ENCODE measurements around the gene SPHKAP. TPM values are rescaled to one million over a fixed set of nuclear protein-coding genes. Genes with fewer than 3 reads are reported as not detected.
"Not testable (repeated sequence)": the region's sequence is repeated elsewhere in the genome, so short reads cannot be mapped to it uniquely, and the experiment has no call there.

SPHKAP gene
- total RNA-seq (2014; rRNA removed; shearing (Covaris generic)): not detected in 2 replicates

- DNase-seq (ENCODE audit: low spot score): no peak
Observed at GRCh38 chr2:228181098-228182019, at the start of gene SPHKAP. SPHKAP (minus strand) TSS chr2:228181687; CDS start chr2:228181598, 89 bp downstream.

GRCh38 chr2:228227466-228227865 is 46.0 kb upstream of the SPHKAP start:
- no peak for DNase-seq (ENCODE audit: low spot score)

GRCh38 chr2:228224410-228224809 is 42.9 kb upstream of the SPHKAP start:
- no peak for DNase-seq (ENCODE audit: low spot score)

GRCh38 chr2:228218593-228218992 is 37.1 kb upstream of the SPHKAP start:
- not testable (repeated sequence) for DNase-seq (ENCODE audit: low spot score)

GRCh38 chr2:228197504-228197903 is 16.0 kb upstream of the SPHKAP start:
- DNase-seq (ENCODE audit: low spot score): no peak

- DNase-seq (ENCODE audit: low spot score): no peak
Observed at GRCh38 chr2:228180181-228181097, 1.0 kb downstream of the SPHKAP start.

GRCh38 chr2:228167290-228167689 is 14.2 kb downstream of the SPHKAP start:
- no peak for DNase-seq (ENCODE audit: low spot score)

- DNase-seq (ENCODE audit: low spot score): no peak
Observed at GRCh38 chr2:228164718-228165117, 16.8 kb downstream of the SPHKAP start.

- DNase-seq (ENCODE audit: low spot score): no peak
Observed at GRCh38 chr2:228157841-228158240, 23.6 kb downstream of the SPHKAP start.

- DNase-seq (ENCODE audit: low spot score): no peak
Observed at GRCh38 chr2:228144961-228145360, 36.5 kb downstream of the SPHKAP start.

- DNase-seq (ENCODE audit: low spot score): no peak
Observed at GRCh38 chr2:228140934-228141528, 40.5 kb downstream of the SPHKAP start.

GRCh38 chr2:228136027-228136426 is 45.5 kb downstream of the SPHKAP start:
- no peak for DNase-seq (ENCODE audit: low spot score)

GRCh38 chr2:228135300-228135699 is 46.2 kb downstream of the SPHKAP start:
- no peak for DNase-seq (ENCODE audit: low spot score)

GRCh38 chr2:228131833-228132232 is 49.7 kb downstream of the SPHKAP start:
- DNase-seq (ENCODE audit: low spot score): no peak

- DNase-seq (ENCODE audit: low spot score): no peak
Observed at GRCh38 chr2:228126401-228126800, 55.1 kb downstream of the SPHKAP start.

GRCh38 chr2:228118940-228119339 is 62.5 kb downstream of the SPHKAP start:
- DNase-seq (ENCODE audit: low spot score): no peak

- DNase-seq (ENCODE audit: low spot score): no peak
Observed at GRCh38 chr2:228107846-228108245, 73.6 kb downstream of the SPHKAP start.

GRCh38 chr2:228105526-228106250 is 75.8 kb downstream of the SPHKAP start:
- no peak for DNase-seq (ENCODE audit: low spot score)

- DNase-seq (ENCODE audit: low spot score): no peak
Observed at GRCh38 chr2:228104215-228104614, 77.3 kb downstream of the SPHKAP start.

- DNase-seq (ENCODE audit: low spot score): no peak
Observed at GRCh38 chr2:228103379-228103778, 78.1 kb downstream of the SPHKAP start.

GRCh38 chr2:228102949-228103348 is 78.5 kb downstream of the SPHKAP start:
- DNase-seq (ENCODE audit: low spot score): no peak

Measured in HT-29 (cell line).